K562 (cell line): ENCODE results near the gene MYBPC3. TPM values are rescaled to one million over a fixed set of nuclear protein-coding genes. Genes with fewer than 3 reads are reported as not detected.

Source experiments
- ATAC-seq: fragments of 200-7000 bp; cut with Tn5 transposase; 3 replicates; pipeline ENCODE4 v1.9.1; 2020; ENCODE audit warnings: moderate library complexity
- BruUV-seq: library from RNA; stranded (reverse); fragments of 400-500 nt; replicated peaks from 2 replicates; lab custom pipeline; 2021; lab: Mats Ljungman, UMichigan
- CTCF ChIA-PET: fragments of 300-600 bp; formaldehyde crosslinking; extraction: SDS; loops from one replicate; lab custom pipeline; 2021; ENCODE audit warnings: low intra/inter-chr PET ratio; lab: Yijun Ruan, JAX
- POLR2A ChIA-PET: fragments of 300-600, 350-650 bp; sonication (Branson Sonifier 250); formaldehyde crosslinking; extraction: SDS; loops from one replicate; lab custom pipeline; 2021; ENCODE audit warnings: antibody characterized with exemption, inconsistent platforms; lab: Yijun Ruan, JAX
- DNase-seq, 4 experiments: peaks; one replicate each; pipeline versions ENCODE4 v3.0.0 to v3.0.0-alpha.2; 2011 to 2018; ENCODE audit warnings: low spot score in 3 of 4, mixed read lengths in 3 of 4; ENCODE audit errors: extremely low read depth in 1 of 4
- FAIRE-seq: peaks from 2 replicates; lab custom pipeline; 2011; peaks lifted over from hg19 to GRCh38; lab: Jason Lieb, UNC
- H2AFZ ChIP-seq: 2 replicates; pipeline ENCODE4 v1.6.0; 2011; ENCODE audit warnings: low read depth, low read length, control low read depth, inconsistent platforms
- H3K27ac ChIP-seq: fragments of 200-600 bp; 3 replicates; pipeline ENCODE4 v1.8.0; 2011; ENCODE audit warnings: low read depth, mild to moderate bottlenecking, control low read depth, inconsistent platforms, low read length, moderate library complexity, mixed read lengths; ENCODE audit errors: extremely low read depth
- H3K27me3 ChIP-seq, 2 experiments: fragments of 300-600 bp in 1 of 2; 2 replicates in 1 of 2; 3 replicates in 1 of 2; pipeline versions ENCODE4 v1.6.0 to v1.8.0; 2011; ENCODE audit warnings: inconsistent platforms in 2 of 2, low read length in 2 of 2, mild to moderate bottlenecking in 1 of 2, mixed read lengths in 1 of 2, moderate library complexity in 1 of 2; ENCODE audit not compliant: control insufficient read depth in 2 of 2, insufficient read depth in 2 of 2
- H3K36me3 ChIP-seq: fragments of 300-600 bp; 3 replicates; pipeline ENCODE4 v1.8.0; 2011; ENCODE audit warnings: mild to moderate bottlenecking, low read length, inconsistent platforms; ENCODE audit not compliant: control insufficient read depth, insufficient read depth
- H3K4me1 ChIP-seq, 2 experiments: fragments of 200-600 bp in 1 of 2; replicated peaks in 1 of 2; 2 replicates in 1 of 2; 3 replicates in 1 of 2; pipeline versions ENCODE4 v1.5.1 to v1.8.0; 2011; ENCODE audit warnings: inconsistent platforms in 2 of 2, low read length in 2 of 2, mild to moderate bottlenecking in 1 of 2, mixed read lengths in 1 of 2, moderate library complexity in 1 of 2; ENCODE audit not compliant: control insufficient read depth in 2 of 2, insufficient read depth in 2 of 2
- H3K4me2 ChIP-seq: 2 replicates; pipeline ENCODE4 v1.6.1; 2011; ENCODE audit warnings: low read length, control low read depth, inconsistent platforms, mixed read lengths; ENCODE audit not compliant: insufficient read depth
- H3K4me3 ChIP-seq: fragments of 200-600 bp; sonication (generic), shearing (Covaris generic); 2 replicates; pipeline ENCODE4 v1.5.1; 2016; ENCODE audit warnings: control low read depth, inconsistent platforms
- H3K79me2 ChIP-seq: fragments of 200-600 bp; 3 replicates; pipeline ENCODE4 v1.8.0; 2011; ENCODE audit warnings: low read length, inconsistent platforms; ENCODE audit not compliant: control insufficient read depth, insufficient read depth
- H3K9ac ChIP-seq, 2 experiments: 2 replicates each; pipeline versions ENCODE4 v1.6.0 to v1.6.1; 2011; ENCODE audit warnings: low read depth in 2 of 2, low read length in 2 of 2, control low read depth in 1 of 2, inconsistent platforms in 1 of 2, mild to moderate bottlenecking in 1 of 2, mixed read lengths in 1 of 2; ENCODE audit not compliant: insufficient read depth in 1 of 2
- H3K9me1 ChIP-seq: one replicate; pipeline ENCODE4 v1.6.0; 2011; ENCODE audit warnings: inconsistent platforms, mild to moderate bottlenecking, low read length, moderate library complexity; ENCODE audit not compliant: control insufficient read depth, insufficient read depth
- H3K9me3 ChIP-seq: replicated peaks from 2 replicates; pipeline ENCODE4 v1.5.1; 2011; ENCODE audit warnings: low read depth, low read length, inconsistent platforms; ENCODE audit not compliant: control insufficient read depth, insufficient read depth
- H4K20me1 ChIP-seq: replicated peaks from 2 replicates; pipeline ENCODE4 v1.6.1; 2011; ENCODE audit warnings: low read length, inconsistent platforms, mixed read lengths; ENCODE audit not compliant: control insufficient read depth, insufficient read depth
- ARID1B ChIP-seq: fragments of 450-650 bp; IDR thresholded peaks from 2 replicates; pipeline ENCODE4 v1.6.1; 2016; ENCODE audit warnings: antibody characterized with exemption, mild to moderate bottlenecking, inconsistent platforms
- ARID2 ChIP-seq: fragments of 450-650 bp; IDR thresholded peaks from 2 replicates; pipeline ENCODE4 v1.6.1; 2017; ENCODE audit warnings: antibody characterized with exemption, mild to moderate bottlenecking
- GATA2 ChIP-seq: sonication (generic); formaldehyde crosslinking; IDR thresholded peaks from 2 replicates; pipeline ENCODE4 v1.4.0; 2020; ENCODE audit warnings: mild to moderate bottlenecking, missing genetic modification reagents
- KDM2B ChIP-seq: fragments of 250-450 bp; sonication (Bioruptor Pico); IDR thresholded peaks from 2 replicates; pipeline ENCODE4 v1.8.0; 2021; ENCODE audit warnings: mild to moderate bottlenecking, moderate library complexity
- NR3C1 ChIP-seq: sonication (generic); formaldehyde crosslinking; IDR thresholded peaks from 2 replicates; pipeline ENCODE4 v1.8.1; 2022; ENCODE audit warnings: missing genetic modification reagents
- NUFIP1 ChIP-seq: fragments of 450-650 bp; IDR thresholded peaks from 2 replicates; pipeline ENCODE4 v1.6.1; 2018; ENCODE audit not compliant: partially characterized antibody
- SOX6 ChIP-seq: fragments of 450-650 bp; IDR thresholded peaks from 2 replicates; pipeline ENCODE4 v1.6.1; 2014; ENCODE audit warnings: mild to moderate bottlenecking
- SREBF2 ChIP-seq: sonication (generic); formaldehyde crosslinking; IDR thresholded peaks from 2 replicates; pipeline ENCODE4 v1.4.0; 2020; ENCODE audit warnings: mild to moderate bottlenecking, missing genetic modification reagents
- ZNF143 ChIP-seq: sonication (generic); formaldehyde crosslinking; IDR thresholded peaks from 2 replicates; pipeline ENCODE4 v1.9.0; 2022; ENCODE audit warnings: mild to moderate bottlenecking, missing genetic modification reagents
- ZNF232 ChIP-seq: sonication (generic); formaldehyde crosslinking; IDR thresholded peaks from 2 replicates; pipeline ENCODE4 v1.8.0; 2022; ENCODE audit warnings: mild to moderate bottlenecking, missing genetic modification reagents
- ZNF444 ChIP-seq: fragments of 250-450 bp; sonication (Bioruptor Pico); IDR thresholded peaks from 2 replicates; pipeline ENCODE4 v1.4.0; 2020; ENCODE audit warnings: mild to moderate bottlenecking, moderate library complexity
- WGBS: fragments of 100-300 bp; shearing (Covaris generic); methylation state at CpG from one replicate; pipeline ENCODE4 v1.1.6; 2016; ENCODE audit warnings: low coverage, mixed read lengths; ENCODE audit not compliant: insufficient coverage; ENCODE audit errors: missing lambda C conversion rate; 5-methylcytosine and 5-hydroxymethylcytosine counted together
- in situ Hi-C: fragments of 300-500 bp; cut with MboI; formaldehyde crosslinking; loops from 4 replicates; pipeline ENCODE4 v1.15.0; 2018; ENCODE audit warnings: inconsistent platforms, mixed read lengths
- intact Hi-C: fragments of 100-400 bp; cut with micrococcal nuclease; formaldehyde crosslinking; loops from 2 replicates; pipeline ENCODE4 v1.14.2; 2022
- polyA plus RNA-seq, 8 experiments: library from polyadenylated mRNA; depleted of rRNA in 4 of 8; stranded (reverse) in 5 of 8; unstranded in 3 of 8; fragments of >200 nt; fragmentation: Nextera tagmentation in 2 of 8; fragmentation: Illumina TruSeq in 1 of 8; extraction: Ambion mirVana in 2 of 8; extraction: Trizol in 1 of 8; gene quantifications; 2 replicates each; pipeline versions ENCODE4 v1.2.1 to v1.2.3, GENCODE V29; 2011 to 2014; ENCODE audit warnings: inconsistent platforms in 1 of 8, missing spikeins in 1 of 8
- total RNA-seq, 7 experiments: library from RNA; depleted of rRNA in 6 of 7; stranded (reverse); fragments of >200 nt in 6 of 7; fragmentation: Illumina TruSeq in 2 of 7; extraction: Trizol in 2 of 7; gene quantifications; 2 replicates each; pipeline versions ENCODE4 v1.2.1 to v1.2.3, GENCODE V29; 2011 to 2021; ENCODE audit warnings: low replicate concordance in 1 of 7
- TF ChIP-seq, protein P1 (sequence below): fragments of 450-650 bp; IDR thresholded peaks from 2 replicates; pipeline ENCODE4 v1.6.1; 2018; ENCODE audit warnings: mild to moderate bottlenecking, low read depth; ENCODE audit not compliant: partially characterized antibody
- TF ChIP-seq, protein P2 (sequence below): fragments of 250-450 bp; sonication (Bioruptor Pico); IDR thresholded peaks from 2 replicates; pipeline ENCODE4 v1.8.0; 2022; ENCODE audit warnings: moderate library complexity, mild to moderate bottlenecking, inconsistent platforms

MYBPC3 gene
- total and polyA plus RNA-seq, 9 of the 15 experiments (the other 6 are each of a cell fraction or from before 2014, with no cell fraction given): 0.01 TPM; not detected in 8

DNA sequence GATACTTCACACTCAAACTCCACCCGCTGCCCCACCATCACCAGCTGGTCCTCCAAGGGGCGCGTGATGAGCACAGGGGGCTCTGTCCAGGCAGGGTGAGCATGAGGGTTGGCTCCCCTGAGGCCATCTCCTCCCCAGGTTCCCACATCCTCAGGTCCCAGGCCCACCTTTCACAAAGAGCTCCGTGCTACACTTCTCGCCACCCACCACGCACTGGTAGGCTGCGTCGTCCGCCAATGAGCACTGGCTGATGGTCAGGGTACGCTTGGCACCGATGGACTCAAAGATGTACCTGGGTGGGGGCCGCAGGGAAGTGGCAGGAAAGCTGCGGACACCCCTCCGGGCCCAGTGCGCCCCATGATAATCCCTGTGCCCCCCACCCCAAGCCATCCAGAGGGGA is 9.6 kb downstream of the MYBPC3 start:
- Histone ChIP-seq H3K27ac (no peak overlapping the region), H3K79me2 (no peaks in the 10 kb centered on the region), H2AFZ (no peak overlapping the region), H3K9me3 (no peaks in the 10 kb centered on the region), H3K4me2 (no peak overlapping the region), H3K4me3 (no peak overlapping the region), H3K27me3 (peaks cover 13 to 44% of the 10 kb centered on the region in 2 experiments; a peak in 4 of 5 replicates), H3K36me3 (no peaks in the 10 kb centered on the region), H3K9me1 (peaks cover 2% of the 10 kb centered on the region), H4K20me1 (peaks cover 3% of the 10 kb centered on the region; the same call in 1 of the 2 replicates), H3K4me1 (peaks cover 0 to 42% of the 10 kb centered on the region in 2 experiments; a peak in 2 of 5 replicates), H3K9ac (no peak overlapping the region)
- TF ChIP-seq ZNF232 (CRISPR knock-in tag) (no peak), NUFIP1 (no peak), ZNF444 (CRISPR knock-in tag) (no peak), ZNF143 (no peak), GATA2 (no peak), ARID2 (no peak), SOX6 (no peak), KDM2B (no peak), ARID1B (no peak), SREBF2 (CRISPR knock-in tag) (no peak), NR3C1 (CRISPR knock-in tag) (no peak)
- TF ChIP-seq, protein P1, sequence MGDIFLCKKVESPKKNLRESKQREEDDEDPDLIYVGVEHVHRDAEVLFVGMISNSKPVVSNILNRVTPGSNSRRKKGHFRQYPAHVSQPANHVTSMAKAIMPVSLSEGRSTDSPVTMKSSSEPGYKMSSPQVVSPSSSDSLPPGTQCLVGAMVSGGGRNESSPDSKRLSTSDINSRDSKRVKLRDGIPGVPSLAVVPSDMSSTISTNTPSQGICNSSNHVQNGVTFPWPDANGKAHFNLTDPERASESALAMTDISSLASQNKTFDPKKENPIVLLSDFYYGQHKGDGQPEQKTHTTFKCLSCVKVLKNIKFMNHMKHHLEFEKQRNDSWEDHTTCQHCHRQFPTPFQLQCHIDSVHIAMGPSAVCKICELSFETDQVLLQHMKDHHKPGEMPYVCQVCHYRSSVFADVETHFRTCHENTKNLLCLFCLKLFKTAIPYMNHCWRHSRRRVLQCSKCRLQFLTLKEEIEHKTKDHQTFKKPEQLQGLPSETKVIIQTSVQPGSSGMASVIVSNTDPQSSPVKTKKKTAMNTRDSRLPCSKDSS: no peak
- TF ChIP-seq, protein P2, sequence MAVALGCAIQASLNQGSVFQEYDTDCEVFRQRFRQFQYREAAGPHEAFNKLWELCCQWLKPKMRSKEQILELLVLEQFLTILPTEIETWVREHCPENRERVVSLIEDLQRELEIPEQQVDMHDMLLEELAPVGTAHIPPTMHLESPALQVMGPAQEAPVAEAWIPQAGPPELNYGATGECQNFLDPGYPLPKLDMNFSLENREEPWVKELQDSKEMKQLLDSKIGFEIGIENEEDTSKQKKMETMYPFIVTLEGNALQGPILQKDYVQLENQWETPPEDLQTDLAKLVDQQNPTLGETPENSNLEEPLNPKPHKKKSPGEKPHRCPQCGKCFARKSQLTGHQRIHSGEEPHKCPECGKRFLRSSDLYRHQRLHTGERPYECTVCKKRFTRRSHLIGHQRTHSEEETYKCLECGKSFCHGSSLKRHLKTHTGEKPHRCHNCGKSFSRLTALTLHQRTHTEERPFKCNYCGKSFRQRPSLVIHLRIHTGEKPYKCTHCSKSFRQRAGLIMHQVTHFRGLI: no peak
- intact Hi-C loops: no loop called here
- no peak for DNase-seq
- no peak for FAIRE-seq
- in situ Hi-C loops: loop anchor here (10.0 kb wide), 1 partner anchor 168 kb away; the partner anchor contains the start of gene ARFGAP2
- BruUV-seq: no TSS peak
- ChIA-PET POLR2A (interaction anchor here (0.5 kb wide), 1 partner anchor 37 kb away, joined by 3 read pairs; no protein-coding TSS in a partner anchor), CTCF (no interaction called here)
- no peak for ATAC-seq
- WGBS: 50% methylated on average over 15 of the region's 15 CpGs
